Neural cell (in vitro differentiated cells): ENCODE data around the gene PLAU.

Source experiments
- CTCF ChIP-seq: fragments of 450-650 bp; IDR thresholded peaks from 2 replicates; pipeline ENCODE4 v1.5.1; 2014; ENCODE audit warnings: antibody characterized with exemption, mild to moderate bottlenecking, moderate library complexity; ENCODE audit not compliant: poor library complexity, severe bottlenecking
- EZH2 ChIP-seq: fragments of 200-600, 300-800 bp; shearing (Covaris generic), sonication (generic); IDR thresholded peaks from 2 replicates; pipeline ENCODE4 v1.6.1; 2014; ENCODE audit warnings: antibody characterized with exemption, low read length, borderline replicate concordance, mild to moderate bottlenecking; ENCODE audit not compliant: insufficient read depth, poor library complexity, severe bottlenecking
- RAD21 ChIP-seq: fragments of 450-650 bp; conservative IDR thresholded peaks from 2 replicates; pipeline ENCODE4 v1.6.1; 2014; ENCODE audit warnings: antibody characterized with exemption, mild to moderate bottlenecking, moderate library complexity
- SMC3 ChIP-seq: fragments of 450-650 bp; conservative IDR thresholded peaks from 2 replicates; pipeline ENCODE4 v1.6.1; 2014; ENCODE audit warnings: antibody characterized with exemption, mild to moderate bottlenecking, moderate library complexity; ENCODE audit not compliant: poor library complexity

- TF ChIP-seq EZH2 (no peak), CTCF (no peak), SMC3 (no peak), RAD21 (no peak)
These were observed 42.9 kb upstream of the PLAU start for GRCh38 chr10:73867871-73868631.
